Endothelial cell of umbilical vein (primary cell): ENCODE results near the gene CSGALNACT2. TPM values are rescaled to one million over a fixed set of nuclear protein-coding genes. Genes with fewer than 3 reads are reported as not detected.

Experiments used
- BruUV-seq: library from RNA; stranded (reverse); fragments of 400-500 nt; replicated peaks from 2 replicates; lab custom pipeline; 2021; lab: Mats Ljungman, UMichigan
- CTCF ChIA-PET: fragments of 300-600, 350-600 bp; sonication (Branson Sonifier 250); formaldehyde crosslinking; loops from one replicate; lab custom pipeline; 2021; ENCODE audit warnings: antibody characterized with exemption, inconsistent platforms; lab: Charles Lee
- POLR2A ChIA-PET: fragments of 300-600, 350-600 bp; sonication (Branson Sonifier 250); formaldehyde crosslinking; loops from one replicate; lab custom pipeline; 2021; ENCODE audit warnings: antibody characterized with exemption, inconsistent platforms; lab: Charles Lee
- DNase-seq: peaks from one replicate; pipeline ENCODE4 v3.0.0-alpha.2; 2011; ENCODE audit warnings: low read depth, low spot score
- FAIRE-seq: peaks from 2 replicates; lab custom pipeline; 2011; peaks lifted over from hg19 to GRCh38; lab: Jason Lieb, UNC
- H2AFZ ChIP-seq: 2 replicates; pipeline ENCODE4 v1.6.0; 2012; ENCODE audit warnings: low read depth, low read length, control low read depth, inconsistent platforms
- H3K27ac ChIP-seq: 2 replicates; pipeline ENCODE4 v1.5.1; 2011; ENCODE audit warnings: low read depth, mild to moderate bottlenecking, control low read depth, low read length, moderate library complexity; ENCODE audit not compliant: insufficient read depth
- H3K27me3 ChIP-seq, 2 experiments: 2 replicates each; pipeline versions ENCODE4 v1.6.0 to v1.6.1; 2011; ENCODE audit warnings: low read length in 2 of 2, mixed read lengths in 1 of 2; ENCODE audit not compliant: control insufficient read depth in 2 of 2, insufficient read depth in 2 of 2
- H3K36me3 ChIP-seq, 2 experiments: 2 replicates in 1 of 2; 3 replicates in 1 of 2; pipeline ENCODE4 v1.5.1; 2011; ENCODE audit warnings: low read length in 2 of 2, mild to moderate bottlenecking in 1 of 2, moderate library complexity in 1 of 2; ENCODE audit not compliant: control insufficient read depth in 2 of 2, insufficient read depth in 2 of 2; ENCODE audit errors: extremely low read depth in 1 of 2
- H3K4me1 ChIP-seq: 3 replicates; pipeline ENCODE4 v1.5.1; 2011; ENCODE audit warnings: mild to moderate bottlenecking, low read length; ENCODE audit not compliant: control insufficient read depth, insufficient read depth; ENCODE audit errors: extremely low read depth
- H3K4me2 ChIP-seq: 2 replicates; pipeline ENCODE4 v1.6.1; 2011; ENCODE audit warnings: low read length, control low read depth, mixed read lengths; ENCODE audit not compliant: insufficient read depth
- H3K4me3 ChIP-seq, 3 experiments: fragments of 200-600 bp in 1 of 3; sonication (generic), shearing (Covaris generic) in 1 of 3; replicated peaks in 1 of 3; 2 replicates each; pipeline ENCODE4 v1.5.1; 2011 to 2016; ENCODE audit warnings: control low read depth in 3 of 3, low read length in 3 of 3, mild to moderate bottlenecking in 2 of 3, inconsistent platforms in 1 of 3, low read depth in 1 of 3, moderate library complexity in 1 of 3; ENCODE audit not compliant: insufficient read depth in 1 of 3
- H3K79me2 ChIP-seq: 2 replicates; pipeline ENCODE4 v1.6.0; 2012; ENCODE audit warnings: low read length, inconsistent platforms; ENCODE audit not compliant: control insufficient read depth, insufficient read depth
- H3K9ac ChIP-seq: replicated peaks from 2 replicates; pipeline ENCODE3; 2011; ENCODE audit warnings: low read length, control low read depth; ENCODE audit not compliant: insufficient read depth; ENCODE audit errors: extremely low read depth
- H3K9me1 ChIP-seq: replicated peaks from 3 replicates; pipeline ENCODE4 v1.6.0; 2011; ENCODE audit warnings: mild to moderate bottlenecking, low read length; ENCODE audit not compliant: control insufficient read depth, insufficient read depth; ENCODE audit errors: extremely low read depth
- H3K9me3 ChIP-seq: replicated peaks from 2 replicates; pipeline ENCODE4 v1.5.1; 2012; ENCODE audit warnings: low read length, inconsistent platforms; ENCODE audit not compliant: control insufficient read depth, insufficient read depth
- H4K20me1 ChIP-seq: replicated peaks from 2 replicates; pipeline ENCODE3; 2011; ENCODE audit warnings: mild to moderate bottlenecking, low read length; ENCODE audit not compliant: control insufficient read depth, insufficient read depth; ENCODE audit errors: extremely low read depth
- CTCF ChIP-seq, 2 donors: IDR thresholded peaks; 1 replicate in 1 of 2; 2 replicates in 1 of 2; pipeline ENCODE4 v1.5.1; 2011; ENCODE audit warnings: low read length in 2 of 2, mild to moderate bottlenecking in 2 of 2, moderate library complexity in 2 of 2, control low read depth in 1 of 2, inconsistent platforms in 1 of 2, low read depth in 1 of 2; ENCODE audit not compliant: insufficient read depth in 1 of 2; ENCODE audit errors: extremely low read depth in 1 of 2
- EZH2 ChIP-seq: IDR thresholded peaks from 2 replicates; pipeline ENCODE4 v1.6.1; 2012; ENCODE audit warnings: borderline replicate concordance, low read depth, mild to moderate bottlenecking, moderate library complexity, low read length, inconsistent platforms; ENCODE audit not compliant: severe bottlenecking
- FOS ChIP-seq: IDR thresholded peaks from 2 replicates; pipeline ENCODE4 v1.6.1; 2011; ENCODE audit warnings: mild to moderate bottlenecking, low read length, moderate library complexity, borderline replicate concordance; ENCODE audit not compliant: insufficient read depth
- GATA2 ChIP-seq: IDR thresholded peaks from 2 replicates; pipeline ENCODE4 v1.7.0; 2011; ENCODE audit warnings: low read depth, mild to moderate bottlenecking, moderate library complexity, mixed read lengths, low read length; ENCODE audit not compliant: insufficient read length, insufficient read depth
- JUN ChIP-seq: IDR thresholded peaks from 2 replicates; pipeline ENCODE4 v1.6.1; 2011; ENCODE audit warnings: borderline replicate concordance, low read depth; ENCODE audit not compliant: insufficient read length, insufficient read depth
- MAX ChIP-seq: IDR thresholded peaks from 2 replicates; pipeline ENCODE4 v1.6.1; 2011; ENCODE audit not compliant: insufficient read depth, insufficient read length
- MYC ChIP-seq: IDR thresholded peaks from one replicate; pipeline ENCODE4 v1.6.1; 2011; ENCODE audit warnings: mild to moderate bottlenecking, low read depth, low read length
- POLR2A ChIP-seq: IDR thresholded peaks from 2 replicates; pipeline ENCODE4 v1.6.1; 2012; ENCODE audit warnings: low read depth, mild to moderate bottlenecking, control low read depth, low read length
- POLR2AphosphoS5 ChIP-seq: IDR thresholded peaks from 2 replicates; pipeline ENCODE4 v1.6.1; 2012; ENCODE audit warnings: low read depth, mild to moderate bottlenecking, control low read depth, low read length, moderate library complexity; ENCODE audit not compliant: insufficient read depth
- dilution Hi-C: fragments of 300-500 bp; cut with MboI; formaldehyde crosslinking; loops from one replicate; pipeline ENCODE4 v1.15.0; 2019; ENCODE audit warnings: low sequenced_read_pairs; ENCODE audit not compliant: extremely low pct_ligation_motif_present
- intact Hi-C: fragments of 100-400 bp; cut with micrococcal nuclease; formaldehyde crosslinking; loops from one replicate; pipeline ENCODE4 v1.10.0; 2022
- polyA plus RNA-seq, 4 experiments: library from polyadenylated mRNA; depleted of rRNA in 3 of 4; stranded (reverse) in 3 of 4; unstranded in 1 of 4; fragments of >200 nt; gene quantifications; 2 replicates each; pipeline versions ENCODE4 v1.2.1 to v1.2.3, GENCODE V29; 2011 to 2012; ENCODE audit warnings: missing spikeins in 1 of 4
- total RNA-seq: library from RNA; stranded (reverse); gene quantifications from 2 replicates; pipeline ENCODE4 v1.2.3, GENCODE V29; 2021

The CSGALNACT2 gene
- total and polyA plus RNA-seq, 2 donors (not counting 3 experiments of a cell fraction or from before 2014, with no cell fraction given), result 9.7 to 17.7 TPM

- FAIRE-seq, result no peak
- ChIA-PET CTCF (no interaction called here), POLR2A (no interaction called here)
- Histone ChIP-seq H3K9me1 (no peaks in the 10 kb centered on the region), H3K4me1 (no peaks in the 10 kb centered on the region), H3K36me3 (no peaks in the 10 kb centered on the region), H3K27me3 (peaks cover 22 to 26% of the 10 kb centered on the region in 2 experiments), H2AFZ (no peak overlapping the region), H3K4me2 (no peak overlapping the region), H3K9ac (no peak overlapping the region), H3K4me3 (no peak overlapping the region), H3K79me2 (no peaks in the 10 kb centered on the region), H3K27ac (no peak overlapping the region), H4K20me1 (no peaks in the 10 kb centered on the region), H3K9me3 (no peaks in the 10 kb centered on the region)
- BruUV-seq, result no TSS peak
- dilution Hi-C loops (no loop called here), intact Hi-C loops (no loop called here)
- no peak for TF ChIP-seq MAX
- no peak for TF ChIP-seq POLR2A
- TF ChIP-seq EZH2, result no peak
- no peak for TF ChIP-seq GATA2
- no peak for TF ChIP-seq MYC
- TF ChIP-seq JUN, result no peak
- no peak for TF ChIP-seq FOS
- TF ChIP-seq CTCF (IDR thresholded peaks at IDR 0.05; ENCODE audit: extremely low read depth in 1 of 2, insufficient read depth in 1 of 2, low read depth in 1 of 2, low read length in 2 of 2), result no peak
- TF ChIP-seq POLR2AphosphoS5, result no peak
- no peak for DNase-seq
Measured at GRCh38 chr10:43225787-43226153, 87.5 kb downstream of the CSGALNACT2 start.
